ENCODE measurements around the gene CDH13.

CDH13 gene

DNA sequence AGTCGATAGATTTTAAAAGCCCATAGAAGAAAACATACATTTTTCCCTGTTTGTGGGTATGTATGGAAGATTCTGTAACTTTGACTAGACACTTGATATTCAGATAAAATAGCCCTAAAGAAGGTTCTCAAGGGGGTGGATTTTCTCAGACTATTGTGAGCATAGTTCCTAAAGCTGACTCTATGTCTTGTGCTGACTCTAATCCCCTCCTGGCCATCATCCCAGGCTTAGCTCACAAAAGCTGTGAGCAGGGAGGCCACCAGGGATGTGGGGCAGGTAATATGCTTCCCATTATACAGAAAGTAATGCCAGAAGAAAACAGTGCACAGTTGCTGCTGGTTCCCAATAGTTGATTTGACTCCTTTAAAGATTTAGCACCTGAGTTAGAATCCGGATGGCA, 32.0 kb downstream of the CDH13 start:
- TF ChIP-seq ZFX (IDR thresholded peaks at IDR 0.05; ENCODE audit: borderline replicate concordance), result no peak
- TF ChIP-seq, protein P1, sequence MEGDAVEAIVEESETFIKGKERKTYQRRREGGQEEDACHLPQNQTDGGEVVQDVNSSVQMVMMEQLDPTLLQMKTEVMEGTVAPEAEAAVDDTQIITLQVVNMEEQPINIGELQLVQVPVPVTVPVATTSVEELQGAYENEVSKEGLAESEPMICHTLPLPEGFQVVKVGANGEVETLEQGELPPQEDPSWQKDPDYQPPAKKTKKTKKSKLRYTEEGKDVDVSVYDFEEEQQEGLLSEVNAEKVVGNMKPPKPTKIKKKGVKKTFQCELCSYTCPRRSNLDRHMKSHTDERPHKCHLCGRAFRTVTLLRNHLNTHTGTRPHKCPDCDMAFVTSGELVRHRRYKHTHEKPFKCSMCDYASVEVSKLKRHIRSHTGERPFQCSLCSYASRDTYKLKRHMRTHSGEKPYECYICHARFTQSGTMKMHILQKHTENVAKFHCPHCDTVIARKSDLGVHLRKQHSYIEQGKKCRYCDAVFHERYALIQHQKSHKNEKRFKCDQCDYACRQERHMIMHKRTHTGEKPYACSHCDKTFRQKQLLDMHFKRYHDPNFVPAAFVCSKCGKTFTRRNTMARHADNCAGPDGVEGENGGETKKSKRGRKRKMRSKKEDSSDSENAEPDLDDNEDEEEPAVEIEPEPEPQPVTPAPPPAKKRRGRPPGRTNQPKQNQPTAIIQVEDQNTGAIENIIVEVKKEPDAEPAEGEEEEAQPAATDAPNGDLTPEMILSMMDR (IDR thresholded peaks at IDR 0.05), result no peak
- H3K27ac ChIP-seq, result no peak overlapping the region

DNA sequence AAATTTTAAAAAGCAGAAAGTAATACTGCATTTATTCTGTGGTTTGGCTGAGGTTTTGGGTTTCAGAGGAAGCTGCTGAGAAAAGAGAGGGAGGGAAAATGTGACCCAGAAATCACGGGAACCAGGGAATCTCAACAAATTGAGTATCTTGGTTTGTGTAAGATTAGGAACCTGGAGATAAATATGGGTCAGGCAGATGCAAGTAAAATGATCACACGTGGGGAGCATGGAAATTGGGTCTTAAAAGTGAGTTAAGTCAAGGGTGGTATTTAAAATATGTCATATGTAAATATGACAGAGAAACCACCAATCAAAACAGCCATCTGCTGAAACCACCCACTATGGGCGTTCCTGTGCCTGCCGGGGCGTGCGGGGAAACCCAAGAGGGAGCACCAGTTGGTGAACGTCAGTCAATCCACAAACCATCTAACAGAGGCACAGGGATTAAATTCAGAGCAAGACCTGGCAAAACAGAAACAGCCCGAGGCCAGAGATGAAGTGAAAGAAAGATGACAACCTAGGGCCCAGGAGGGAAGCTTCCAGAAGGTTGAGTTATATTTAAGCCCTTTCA, 33.4 kb downstream of the CDH13 start:
- no peak for TF ChIP-seq ZFX (IDR thresholded peaks at IDR 0.05; ENCODE audit: borderline replicate concordance)
- TF ChIP-seq, protein P1 (IDR thresholded peaks at IDR 0.05), result no peak
- no peak overlapping the region for H3K27ac ChIP-seq

DNA sequence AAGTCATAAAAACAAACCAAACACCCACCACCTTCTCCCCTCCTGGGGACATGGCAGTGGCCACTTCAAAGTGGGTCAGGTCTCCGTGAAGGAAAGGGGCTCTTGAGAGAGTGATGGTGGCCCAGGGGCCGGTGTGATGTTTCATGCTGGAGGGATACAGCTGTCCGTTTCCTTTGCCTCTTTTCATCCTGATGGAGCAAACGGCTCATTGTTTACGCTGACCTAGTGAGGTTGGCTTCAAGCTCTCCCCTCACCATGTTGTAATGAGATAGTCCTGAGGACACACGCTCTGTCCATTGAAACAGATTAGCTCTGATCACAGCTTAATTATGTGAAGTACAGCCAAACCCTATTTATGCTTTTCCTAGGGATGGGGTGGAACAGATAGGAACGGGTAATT, 34.2 kb downstream of the CDH13 start:
- TF ChIP-seq, protein P1 (IDR thresholded peaks at IDR 0.05), result no peak
- no peak for TF ChIP-seq ZFX (IDR thresholded peaks at IDR 0.05; ENCODE audit: borderline replicate concordance)
- H3K27ac ChIP-seq, result no peak overlapping the region

DNA sequence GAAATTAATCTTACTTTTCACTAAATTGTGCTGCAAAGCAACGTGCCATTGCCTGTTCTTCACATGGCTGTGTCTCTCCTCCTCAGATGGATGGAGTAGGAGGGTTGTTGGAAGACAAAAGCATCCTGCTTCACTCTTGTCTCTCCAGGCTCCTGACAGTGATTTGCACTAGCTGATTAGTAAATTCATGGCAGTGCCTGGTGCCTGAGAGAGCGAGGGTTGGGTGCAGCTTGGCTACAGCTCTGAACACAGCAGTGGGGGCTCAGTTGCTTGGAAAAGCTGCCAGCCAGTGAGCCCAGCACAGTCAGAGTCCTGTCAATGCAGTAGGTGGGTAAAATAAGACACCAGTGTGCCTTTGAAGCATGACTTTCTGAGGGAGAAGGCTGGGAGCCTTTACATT, 37.4 kb downstream of the CDH13 start:
- TF ChIP-seq, protein P1 (IDR thresholded peaks at IDR 0.05), result no peak
- no peak for TF ChIP-seq ZFX (IDR thresholded peaks at IDR 0.05; ENCODE audit: borderline replicate concordance)
- H3K27ac ChIP-seq, result no peak overlapping the region

DNA sequence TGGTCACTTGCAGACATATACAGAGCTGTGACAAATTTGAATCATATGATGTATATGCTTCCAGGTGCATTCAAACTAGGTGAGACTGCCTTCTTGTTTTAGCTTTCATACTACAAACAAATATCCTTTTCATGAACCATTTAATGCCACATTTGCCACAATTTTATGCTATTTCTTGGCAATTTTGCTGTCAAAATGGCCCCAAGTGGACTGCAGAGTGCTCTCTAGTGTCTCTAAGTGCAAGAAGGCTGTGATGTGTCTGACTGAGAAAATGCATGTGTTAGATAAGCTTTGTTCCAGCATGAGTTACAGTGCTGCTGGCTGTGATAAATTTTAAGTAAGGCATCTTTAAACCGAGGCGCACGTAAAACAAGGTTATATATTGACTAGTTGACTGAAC, 38.3 kb downstream of the CDH13 start:
- H3K27ac ChIP-seq, result no peak overlapping the region
- TF ChIP-seq, protein P1 (IDR thresholded peaks at IDR 0.05), result no peak
- TF ChIP-seq ZFX (IDR thresholded peaks at IDR 0.05; ENCODE audit: borderline replicate concordance), result no peak

DNA sequence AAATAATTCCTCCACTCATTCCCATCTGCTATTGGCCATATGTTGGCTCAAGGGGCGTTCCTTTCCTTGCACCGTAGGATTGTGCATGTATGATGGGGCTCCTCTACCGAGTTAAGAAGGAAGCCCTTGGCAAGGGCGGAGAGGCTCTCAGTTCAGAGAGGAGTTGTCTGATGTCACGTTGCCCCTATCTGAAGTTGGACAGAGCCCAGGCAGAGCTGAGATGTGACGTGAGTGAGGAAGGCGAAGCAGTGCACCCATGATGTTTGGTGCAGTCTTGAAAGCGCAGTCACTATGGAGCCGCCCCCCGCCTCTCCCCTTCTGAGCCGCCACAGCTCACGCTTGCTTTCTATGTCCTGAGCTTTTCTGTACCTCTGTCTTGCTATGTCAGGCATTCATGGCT, 40.7 kb downstream of the CDH13 start:
- no peak overlapping the region for H3K27ac ChIP-seq
- TF ChIP-seq ZFX (IDR thresholded peaks at IDR 0.05; ENCODE audit: borderline replicate concordance), result no peak
- TF ChIP-seq, protein P1 (IDR thresholded peaks at IDR 0.05), result no peak

DNA sequence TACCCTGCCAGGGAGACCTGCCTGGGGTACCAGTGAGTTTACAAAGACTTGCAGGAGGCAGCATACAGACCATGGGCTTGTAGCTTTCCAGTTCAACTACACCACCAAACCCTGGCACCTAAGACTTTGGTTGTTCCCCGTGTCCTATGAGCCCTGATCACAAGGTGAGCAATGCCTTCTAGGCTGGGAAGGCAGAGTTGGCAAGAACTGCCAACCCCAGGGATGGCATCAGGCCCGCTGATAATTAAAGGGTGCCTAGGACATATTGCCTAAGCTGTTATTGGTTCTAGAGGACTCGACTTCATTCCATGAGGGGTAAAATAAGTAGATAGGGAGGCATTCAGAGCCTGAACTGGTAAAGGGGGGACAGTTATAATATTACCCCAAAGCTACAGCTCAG, 41.3 kb downstream of the CDH13 start:
- no peak overlapping the region for H3K27ac ChIP-seq
- TF ChIP-seq, protein P1 (IDR thresholded peaks at IDR 0.05), result no peak
- no peak for TF ChIP-seq ZFX (IDR thresholded peaks at IDR 0.05; ENCODE audit: borderline replicate concordance)
